Effector CD4-positive, alpha-beta T cell (primary cell): Measurements from ENCODE around the gene ATP8B4.
"Not testable (repeated sequence)": the region's sequence is repeated elsewhere in the genome, so short reads cannot be mapped to it uniquely, and the experiment has no call there.

ENCODE experiments used
- DNase-seq: peaks from one replicate; pipeline ENCODE4 v3.0.0-alpha.2; 2020

ATP8B4 gene

GRCh38 chr15:50140098-50140497, 21.1 kb upstream of the ATP8B4 start:
- DNase-seq = no peak

- DNase-seq = no peak
Observed at GRCh38 chr15:50138391-50138790, 19.4 kb upstream of the ATP8B4 start.

- DNase-seq = no peak
Observed at GRCh38 chr15:50137893-50138292, 18.9 kb upstream of the ATP8B4 start.

GRCh38 chr15:50137330-50137761, 18.3 kb upstream of the ATP8B4 start:
- DNase-seq = no peak

GRCh38 chr15:50135031-50135551, 16.1 kb upstream of the ATP8B4 start:
- DNase-seq = no peak

- DNase-seq = no peak
Observed at GRCh38 chr15:50134524-50135024, 15.5 kb upstream of the ATP8B4 start.

- not testable (repeated sequence) for DNase-seq
Observed at GRCh38 chr15:50132251-50132984, 13.4 kb upstream of the ATP8B4 start.

GRCh38 chr15:50131617-50132016, 12.6 kb upstream of the ATP8B4 start:
- DNase-seq = no peak

GRCh38 chr15:50128266-50128665, 9.2 kb upstream of the ATP8B4 start:
- no peak for DNase-seq

- no peak for DNase-seq
Observed at GRCh38 chr15:50127255-50127777, 8.3 kb upstream of the ATP8B4 start.

GRCh38 chr15:50126072-50126471, 7.0 kb upstream of the ATP8B4 start:
- DNase-seq = no peak

- DNase-seq = no peak
Observed at GRCh38 chr15:50124631-50125030, 5.6 kb upstream of the ATP8B4 start.

GRCh38 chr15:50123861-50124557, 5.0 kb upstream of the ATP8B4 start:
- no peak for DNase-seq

GRCh38 chr15:50120729-50121128, 1.7 kb upstream of the ATP8B4 start:
- DNase-seq = no peak

GRCh38 chr15:50117431-50118027, 1.5 kb downstream of the ATP8B4 start:
- DNase-seq = no peak

- no peak for DNase-seq
Observed at GRCh38 chr15:50116477-50116876, 2.6 kb downstream of the ATP8B4 start.

GRCh38 chr15:50113992-50114780, 4.8 kb downstream of the ATP8B4 start:
- DNase-seq = no peak

- no peak for DNase-seq
Observed at GRCh38 chr15:50113187-50113505, 5.9 kb downstream of the ATP8B4 start.

GRCh38 chr15:50112488-50113186, 6.4 kb downstream of the ATP8B4 start:
- no peak for DNase-seq

GRCh38 chr15:50110285-50110684, 8.7 kb downstream of the ATP8B4 start:
- no peak for DNase-seq

GRCh38 chr15:50109076-50109987, 9.7 kb downstream of the ATP8B4 start:
- no peak for DNase-seq
